GM21723 (cell line): Measurements from ENCODE around the gene STXBP5.

Source experiments
- ATAC-seq: cut with Tn5 transposase; IDR thresholded peaks from one replicate; pipeline ENCODE4 v1.9.1; 2021; ENCODE audit warnings: mild to moderate bottlenecking, moderate library complexity; ENCODE audit not compliant: unreplicated experiment

The STXBP5 gene

GRCh38 chr6:147421903-147422302 lies 217.7 kb downstream of the STXBP5 start:
- no peak for ATAC-seq

- ATAC-seq = no peak
These were observed 218.9 kb downstream of the STXBP5 start for GRCh38 chr6:147423111-147423510.

DNA sequence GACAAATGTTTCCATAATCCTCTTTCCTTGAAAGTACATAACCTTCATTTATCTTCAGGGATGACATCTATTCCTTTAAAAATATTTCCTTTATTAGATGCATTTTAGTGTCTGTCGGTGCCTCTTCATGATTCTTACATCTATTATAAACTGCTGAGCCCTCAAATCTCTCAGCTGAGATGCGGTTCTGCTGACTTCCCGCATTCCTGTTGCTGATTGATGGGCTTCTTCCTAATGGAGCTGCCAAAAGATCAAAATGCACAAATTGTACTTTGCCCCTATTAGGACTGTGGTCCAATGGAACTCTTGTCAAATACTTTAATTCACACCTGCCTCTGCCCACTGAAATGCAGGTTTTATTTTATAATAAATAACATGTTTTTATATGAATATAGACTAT lies 225.6 kb downstream of the STXBP5 start:
- ATAC-seq = no peak

DNA sequence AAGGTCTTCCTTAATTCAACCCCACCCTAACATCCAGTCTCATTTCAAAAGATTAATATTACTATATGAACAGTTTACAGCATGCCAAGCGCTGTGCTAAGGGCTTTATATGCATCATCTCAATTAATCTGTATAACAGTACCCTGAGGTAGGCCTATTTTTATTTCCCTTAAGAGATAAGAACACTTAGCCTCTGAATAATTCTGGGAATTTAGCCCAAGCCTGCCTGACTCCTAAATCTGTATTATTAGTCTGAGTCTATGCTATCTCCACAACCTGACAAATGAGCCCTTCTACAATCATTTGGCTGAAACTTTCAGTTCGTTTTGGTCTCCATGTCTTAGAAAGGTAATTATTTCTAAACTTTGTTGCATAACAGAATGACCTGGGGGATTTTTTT lies 226.6 kb downstream of the STXBP5 start:
- ATAC-seq = no peak

GRCh38 chr6:147434076-147434475 lies 229.9 kb downstream of the STXBP5 start:
- ATAC-seq = no peak

DNA sequence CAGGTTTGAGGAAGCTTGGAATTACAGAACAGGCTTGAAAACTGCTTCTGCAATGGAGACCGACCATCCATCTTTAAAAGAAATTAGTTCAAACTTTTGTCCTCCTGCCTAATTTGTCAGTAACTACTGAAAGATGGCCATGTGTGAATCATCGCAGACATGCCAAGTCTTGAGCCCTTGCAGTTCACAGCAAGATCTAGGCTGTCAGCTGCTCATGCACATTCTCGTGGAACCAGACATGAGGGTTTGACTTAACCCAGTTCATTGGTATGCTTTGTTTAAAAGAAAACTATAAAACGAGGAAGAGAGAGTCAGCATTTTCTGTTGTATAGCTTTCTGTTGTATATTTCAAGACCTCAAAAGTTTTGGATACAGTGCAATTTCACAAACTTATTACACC lies 230.3 kb downstream of the STXBP5 start:
- no peak for ATAC-seq

GRCh38 chr6:147437615-147438014 lies 233.4 kb downstream of the STXBP5 start:
- no peak for ATAC-seq

- peak; percentile 49 for ATAC-seq
These were observed 234.7 kb downstream of the STXBP5 start for GRCh38 chr6:147438758-147439528.
